Gastroesophageal sphincter (tissue), 3 donors: ENCODE data around the gene ANKRD36.
"Not testable (repeated sequence)": the region's sequence is repeated elsewhere in the genome, so short reads cannot be mapped to it uniquely, and the experiment has no call there.

Experiments
- CTCF ChIP-seq, 4 experiments: fragments of 200-600 bp in 2 of 4; fragments of 450-650 bp in 2 of 4; sonication (generic) in 1 of 4; IDR thresholded peaks; one replicate each; pipeline ENCODE4 v1.5.1; 2017 to 2019; ENCODE audit warnings: antibody characterized with exemption in 4 of 4, mild to moderate bottlenecking in 2 of 4, moderate library complexity in 2 of 4
- POLR2AphosphoS5 ChIP-seq: sonication (generic); formaldehyde crosslinking; IDR thresholded peaks from one replicate; pipeline ENCODE4 v1.6.1; 2017; ENCODE audit warnings: antibody characterized with exemption

DNA sequence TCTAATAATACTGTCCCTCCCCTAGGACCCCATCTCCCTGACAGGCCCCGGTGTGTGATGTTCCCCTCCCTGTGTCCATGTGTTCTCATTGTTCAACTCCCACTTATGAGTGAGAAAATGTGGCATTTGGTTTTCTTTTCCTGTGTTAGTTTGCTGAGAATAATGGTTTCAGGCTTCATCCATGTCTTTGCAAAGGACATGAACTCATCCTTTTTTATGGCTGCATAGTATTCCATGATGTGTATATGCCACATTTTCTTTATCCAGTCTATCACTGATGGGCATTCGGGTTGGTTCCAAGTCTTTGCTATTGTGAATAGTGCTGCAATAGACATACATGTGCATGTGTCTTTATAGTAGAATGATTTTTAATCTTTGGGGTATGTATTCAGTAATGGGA, 55.6 kb downstream of the ANKRD36 start:
- not testable (repeated sequence) for TF ChIP-seq CTCF (IDR thresholded peaks at IDR 0.05); POLR2AphosphoS5
